ENCODE data around the gene EYS.
"Not testable (repeated sequence)": the region's sequence is repeated elsewhere in the genome, so short reads cannot be mapped to it uniquely, and the experiment has no call there.

Gene EYS

GRCh38 chr6:63968650-63969049 lies 1738.4 kb downstream of the EYS start:
- H3K4me3 ChIP-seq (ENCODE audit: low read length), result no peak overlapping the region
- no peak for TF ChIP-seq CTCF (IDR thresholded peaks at IDR 0.05; ENCODE audit: insufficient read depth, low read depth, low read length, missing control alignments)
- no peak for DNase-seq (ENCODE audit: low read depth)

- DNase-seq (ENCODE audit: low read depth), result no peak
- no peak for TF ChIP-seq CTCF (IDR thresholded peaks at IDR 0.05; ENCODE audit: insufficient read depth, low read depth, low read length, missing control alignments)
- H3K4me3 ChIP-seq (ENCODE audit: low read length), result no peak overlapping the region
Observed at GRCh38 chr6:63964366-63964765, 1742.7 kb downstream of the EYS start.

GRCh38 chr6:63963769-63964315 lies 1743.2 kb downstream of the EYS start:
- H3K4me3 ChIP-seq (ENCODE audit: low read length), result no peak overlapping the region
- DNase-seq (ENCODE audit: low read depth), result no peak
- no peak for TF ChIP-seq CTCF (IDR thresholded peaks at IDR 0.05; ENCODE audit: insufficient read depth, low read depth, low read length, missing control alignments)

GRCh38 chr6:63953336-63954021 lies 1753.5 kb downstream of the EYS start:
- not testable (repeated sequence) for H3K4me3 ChIP-seq (ENCODE audit: low read length); DNase-seq (ENCODE audit: low read depth)

GRCh38 chr6:63947792-63948529 lies 1759.1 kb downstream of the EYS start:
- no peak for TF ChIP-seq CTCF (IDR thresholded peaks at IDR 0.05; ENCODE audit: insufficient read depth, low read depth, low read length, missing control alignments)
- H3K4me3 ChIP-seq (ENCODE audit: low read length), result no peak overlapping the region
- DNase-seq (ENCODE audit: low read depth), result no peak

GRCh38 chr6:63945987-63946386 lies 1761.0 kb downstream of the EYS start:
- no peak overlapping the region for H3K4me3 ChIP-seq (ENCODE audit: low read length)
- TF ChIP-seq CTCF (IDR thresholded peaks at IDR 0.05; ENCODE audit: insufficient read depth, low read depth, low read length, missing control alignments), result no peak
- DNase-seq (ENCODE audit: low read depth), result no peak

- no peak overlapping the region for H3K4me3 ChIP-seq (ENCODE audit: low read length)
- no peak for TF ChIP-seq CTCF (IDR thresholded peaks at IDR 0.05; ENCODE audit: insufficient read depth, low read depth, low read length, missing control alignments)
- no peak for DNase-seq (ENCODE audit: low read depth)
Observed at GRCh38 chr6:63943826-63944225, 1763.2 kb downstream of the EYS start.
